ENCODE data around the gene UGGT1. TPM values are rescaled to one million over a fixed set of nuclear protein-coding genes. Genes with fewer than 3 reads are reported as not detected.
"Not testable (repeated sequence)": the region's sequence is repeated elsewhere in the genome, so short reads cannot be mapped to it uniquely, and the experiment has no call there.

The UGGT1 gene
- total RNA-seq, 2 experiments from 2014 or later, result 49.8 to 50.1 TPM

- no peak for DNase-seq
- Mint-ChIP-seq H3K27me3 (no peaks in the 10 kb centered on the region), H3K4me3 (no peak overlapping the region), H3K27ac (no peak overlapping the region), H3K4me1 (no peaks in the 10 kb centered on the region), H3K36me3 (peaks cover 28% of the 10 kb centered on the region), H3K9me3 (no peaks in the 10 kb centered on the region)
Measured at GRCh38 chr2:128156812-128157211, 65.8 kb downstream of the UGGT1 start.

DNA sequence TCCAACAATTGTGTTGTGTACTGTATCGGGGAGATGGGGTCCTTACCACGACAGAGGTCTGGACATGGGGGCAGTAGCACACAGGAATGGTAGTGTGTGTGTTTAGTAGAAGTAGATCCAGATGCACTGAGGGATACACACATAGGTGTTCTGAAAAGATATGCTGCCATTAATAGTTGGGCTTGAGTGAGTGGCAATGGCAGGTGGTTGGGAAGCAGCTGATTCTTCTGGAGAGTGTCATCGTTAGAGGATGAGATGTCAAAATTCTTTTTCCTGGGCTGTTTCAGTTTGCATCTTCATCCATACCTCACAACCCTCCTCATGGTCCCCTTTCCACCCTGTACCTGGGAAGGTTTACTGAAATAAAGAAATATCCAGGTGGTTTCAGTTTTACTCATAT is 66.6 kb downstream of the UGGT1 start:
- Mint-ChIP-seq H3K4me1 (no peaks in the 10 kb centered on the region), H3K27me3 (no peaks in the 10 kb centered on the region)
- DNase-seq, result no peak

GRCh38 chr2:128158176-128158575 is 67.2 kb downstream of the UGGT1 start:
- Mint-ChIP-seq H3K36me3 (peaks cover 25% of the 10 kb centered on the region), H3K9me3 (no peaks in the 10 kb centered on the region), H3K27ac (no peak overlapping the region), H3K4me3 (no peak overlapping the region), H3K4me1 (no peaks in the 10 kb centered on the region), H3K27me3 (no peaks in the 10 kb centered on the region)
- no peak for DNase-seq

More for the DNA sequence above, 66.6 kb downstream of the UGGT1 start:
- no peak overlapping the region for H3K4me3 Mint-ChIP-seq
- H3K9me3 Mint-ChIP-seq, result no peaks in the 10 kb centered on the region
- no peak overlapping the region for H3K27ac Mint-ChIP-seq
- H3K36me3 Mint-ChIP-seq, result peaks cover 24% of the 10 kb centered on the region

DNA sequence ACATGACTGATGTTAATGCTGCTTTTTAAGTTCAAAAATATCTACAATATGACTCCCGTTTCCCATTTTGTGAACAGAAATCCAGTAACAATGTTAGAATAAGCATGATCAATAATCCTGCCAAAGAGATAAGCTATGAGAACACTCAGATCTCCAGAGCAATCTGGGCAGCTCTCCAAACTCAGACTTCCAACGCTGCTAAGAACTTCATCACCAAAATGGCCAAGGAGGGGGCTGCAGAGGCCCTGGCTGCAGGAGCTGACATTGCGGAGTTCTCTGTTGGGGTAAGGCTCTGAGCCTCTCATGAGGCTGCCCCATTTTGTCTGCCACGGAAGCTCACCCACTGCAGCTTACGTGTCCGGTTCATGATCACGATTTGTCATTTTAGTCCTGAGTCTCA is 68.4 kb downstream of the UGGT1 start:
- no peaks in the 10 kb centered on the region for H3K9me3 Mint-ChIP-seq
- H3K36me3 Mint-ChIP-seq, result peaks cover 25% of the 10 kb centered on the region
- H3K4me1 Mint-ChIP-seq, result no peaks in the 10 kb centered on the region

GRCh38 chr2:128160616-128161275 is 69.7 kb downstream of the UGGT1 start:
- no peak for DNase-seq
- no peaks in the 10 kb centered on the region for H3K4me1 Mint-ChIP-seq
- H3K4me3 Mint-ChIP-seq, result no peak overlapping the region
- no peaks in the 10 kb centered on the region for H3K27me3 Mint-ChIP-seq
- H3K9me3 Mint-ChIP-seq, result no peaks in the 10 kb centered on the region
- H3K27ac Mint-ChIP-seq, result no peak overlapping the region
- peaks cover 25% of the 10 kb centered on the region for H3K36me3 Mint-ChIP-seq

More for the DNA sequence above, 68.4 kb downstream of the UGGT1 start:
- Mint-ChIP-seq H3K4me3 (no peak overlapping the region), H3K27me3 (no peaks in the 10 kb centered on the region), H3K27ac (no peak overlapping the region)
- DNase-seq, result no peak

DNA sequence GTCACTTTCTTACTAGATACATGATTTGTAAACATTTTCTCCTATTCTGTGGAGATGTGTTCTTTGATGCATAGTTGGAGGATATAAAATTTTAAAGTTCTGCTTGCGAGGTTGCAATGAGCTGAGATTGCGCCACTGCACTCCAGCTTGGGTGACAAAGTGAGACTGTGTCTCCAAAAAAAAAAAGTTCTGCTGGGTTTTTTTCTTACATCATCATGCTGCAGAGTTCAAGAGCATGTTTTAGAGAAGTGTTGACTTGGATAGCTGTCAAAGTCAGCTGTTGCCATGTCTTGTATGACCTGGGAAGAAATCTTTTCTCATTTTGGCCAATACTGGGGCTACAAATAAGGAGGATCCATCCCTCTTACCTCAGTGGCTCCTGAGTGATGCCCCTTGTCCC is 71.3 kb downstream of the UGGT1 start:
- no peaks in the 10 kb centered on the region for H3K9me3 Mint-ChIP-seq
- H3K36me3 Mint-ChIP-seq, result peaks cover 30% of the 10 kb centered on the region
- no peaks in the 10 kb centered on the region for H3K27me3 Mint-ChIP-seq
- no peak for DNase-seq
- H3K4me1 Mint-ChIP-seq, result peaks cover 4% of the 10 kb centered on the region
- no peak overlapping the region for H3K27ac Mint-ChIP-seq
- H3K4me3 Mint-ChIP-seq, result no peak overlapping the region

DNA sequence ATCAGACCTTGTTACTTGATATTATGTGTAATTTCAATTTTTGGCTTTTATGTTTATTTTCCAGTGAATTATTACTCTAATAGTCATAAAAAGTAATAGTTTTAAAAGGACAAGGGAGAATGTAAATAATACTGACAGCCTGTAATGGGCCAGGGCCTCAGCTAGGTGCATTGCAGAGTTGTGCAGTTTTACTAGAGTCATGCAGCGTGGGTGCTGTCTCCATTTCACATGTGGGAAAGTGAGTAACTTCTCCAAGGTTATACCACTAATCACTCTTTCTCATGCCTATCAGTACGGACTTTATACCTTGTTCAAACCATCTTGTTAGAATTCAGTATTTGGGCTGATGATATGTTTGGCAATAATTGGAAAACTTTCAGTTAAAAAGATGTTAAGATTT is 73.3 kb downstream of the UGGT1 start:
- no peaks in the 10 kb centered on the region for H3K9me3 Mint-ChIP-seq
- H3K27ac Mint-ChIP-seq, result no peak overlapping the region
- H3K4me3 Mint-ChIP-seq, result no peak overlapping the region
- no peaks in the 10 kb centered on the region for H3K27me3 Mint-ChIP-seq
- no peak for DNase-seq
- H3K4me1 Mint-ChIP-seq, result peaks cover 17% of the 10 kb centered on the region
- H3K36me3 Mint-ChIP-seq, result peaks cover 33% of the 10 kb centered on the region

DNA sequence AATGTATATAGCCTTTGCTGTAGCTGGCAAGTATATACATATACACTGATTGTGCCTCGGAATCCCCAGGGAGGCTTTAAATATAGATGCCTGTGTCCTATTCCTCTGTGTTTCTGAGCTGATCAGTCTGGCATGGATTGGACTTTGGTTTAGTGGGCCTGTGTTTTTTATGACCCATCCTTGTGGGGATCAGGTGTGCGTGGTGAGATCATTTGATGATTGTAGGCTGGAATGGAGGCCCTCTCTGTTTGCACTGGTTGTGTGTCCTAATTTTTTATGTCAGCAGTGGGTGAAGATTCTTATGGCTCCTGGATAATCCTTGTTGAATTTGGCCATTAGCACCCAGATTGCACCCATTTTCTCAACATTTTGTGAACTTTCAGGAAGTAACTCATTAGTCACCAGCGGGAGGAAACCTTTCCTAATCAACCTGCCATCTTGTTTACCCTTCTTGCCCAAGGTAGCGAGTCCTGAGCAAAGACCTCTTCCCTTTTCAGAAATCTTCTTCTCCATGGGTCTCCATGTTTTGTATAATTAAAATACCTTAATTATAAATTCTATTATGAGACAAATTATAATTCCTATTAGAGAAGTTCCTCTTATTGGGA is 75.8 kb downstream of the UGGT1 start:
- peaks cover 17% of the 10 kb centered on the region for H3K4me1 Mint-ChIP-seq
- no peak for DNase-seq
- no peak overlapping the region for H3K4me3 Mint-ChIP-seq
- no peak overlapping the region for H3K27ac Mint-ChIP-seq
- no peaks in the 10 kb centered on the region for H3K9me3 Mint-ChIP-seq
- no peaks in the 10 kb centered on the region for H3K27me3 Mint-ChIP-seq
- peaks cover 27% of the 10 kb centered on the region for H3K36me3 Mint-ChIP-seq

GRCh38 chr2:128169094-128169493 is 78.1 kb downstream of the UGGT1 start:
- H3K36me3 Mint-ChIP-seq, result peaks cover 33% of the 10 kb centered on the region
- no peak for DNase-seq
- no peaks in the 10 kb centered on the region for H3K27me3 Mint-ChIP-seq
- H3K4me3 Mint-ChIP-seq, result no peak overlapping the region
- no peaks in the 10 kb centered on the region for H3K9me3 Mint-ChIP-seq
- no peak overlapping the region for H3K27ac Mint-ChIP-seq
- H3K4me1 Mint-ChIP-seq, result peaks cover 17% of the 10 kb centered on the region

GRCh38 chr2:128169497-128169896 is 78.5 kb downstream of the UGGT1 start:
- no peak overlapping the region for H3K4me3 Mint-ChIP-seq
- no peaks in the 10 kb centered on the region for H3K27me3 Mint-ChIP-seq
- peaks cover 33% of the 10 kb centered on the region for H3K36me3 Mint-ChIP-seq
- no peak overlapping the region for H3K27ac Mint-ChIP-seq
- peaks cover 17% of the 10 kb centered on the region for H3K4me1 Mint-ChIP-seq
- H3K9me3 Mint-ChIP-seq, result no peaks in the 10 kb centered on the region
- no peak for DNase-seq

DNA sequence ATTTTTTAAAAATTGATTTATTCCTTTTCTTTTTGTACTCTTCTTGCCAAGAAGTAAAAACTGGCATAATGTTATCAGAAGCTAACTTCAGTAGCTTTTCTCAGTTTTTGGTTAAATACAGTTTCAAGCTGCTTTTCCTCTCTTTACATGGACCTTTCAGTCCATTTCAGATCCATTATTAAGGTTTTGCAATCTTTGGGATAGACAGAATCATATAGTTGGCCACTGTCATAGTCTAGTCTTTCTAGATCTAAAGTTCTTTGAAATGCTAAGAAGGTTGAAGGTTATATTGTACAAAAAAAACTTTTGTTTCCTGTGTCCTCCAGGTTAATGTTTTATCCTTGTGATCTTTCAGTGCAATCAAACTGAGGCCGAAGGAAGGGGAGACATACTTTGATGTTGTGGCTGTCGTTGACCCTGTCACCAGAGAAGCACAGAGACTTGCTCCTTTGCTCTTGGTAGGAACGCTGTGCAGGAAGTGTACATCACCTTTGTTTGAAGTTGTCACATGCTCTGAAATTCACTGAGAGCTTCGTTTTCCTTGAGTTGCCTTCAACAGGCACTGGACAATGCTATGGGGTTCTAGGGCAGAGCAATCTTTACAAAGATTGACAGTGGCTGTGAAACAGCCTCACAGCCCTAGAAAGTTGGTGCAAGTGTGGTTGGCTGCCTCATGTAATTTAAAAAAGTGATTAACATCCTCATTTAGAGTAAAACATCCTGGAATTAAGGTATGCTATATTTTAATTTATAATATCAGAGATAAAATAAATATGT is 79.1 kb downstream of the UGGT1 start:
- no peak for DNase-seq
- no peak overlapping the region for H3K27ac Mint-ChIP-seq
- peaks cover 17% of the 10 kb centered on the region for H3K4me1 Mint-ChIP-seq
- H3K27me3 Mint-ChIP-seq, result no peaks in the 10 kb centered on the region
- peaks cover 33% of the 10 kb centered on the region for H3K36me3 Mint-ChIP-seq
- H3K9me3 Mint-ChIP-seq, result no peaks in the 10 kb centered on the region
- no peak overlapping the region for H3K4me3 Mint-ChIP-seq

GRCh38 chr2:128170776-128171175 is 79.8 kb downstream of the UGGT1 start:
- Mint-ChIP-seq H3K36me3 (peaks cover 33% of the 10 kb centered on the region), H3K4me3 (no peak overlapping the region), H3K9me3 (no peaks in the 10 kb centered on the region), H3K4me1 (peaks cover 17% of the 10 kb centered on the region), H3K27me3 (no peaks in the 10 kb centered on the region), H3K27ac (no peak overlapping the region)
- DNase-seq, result no peak

DNA sequence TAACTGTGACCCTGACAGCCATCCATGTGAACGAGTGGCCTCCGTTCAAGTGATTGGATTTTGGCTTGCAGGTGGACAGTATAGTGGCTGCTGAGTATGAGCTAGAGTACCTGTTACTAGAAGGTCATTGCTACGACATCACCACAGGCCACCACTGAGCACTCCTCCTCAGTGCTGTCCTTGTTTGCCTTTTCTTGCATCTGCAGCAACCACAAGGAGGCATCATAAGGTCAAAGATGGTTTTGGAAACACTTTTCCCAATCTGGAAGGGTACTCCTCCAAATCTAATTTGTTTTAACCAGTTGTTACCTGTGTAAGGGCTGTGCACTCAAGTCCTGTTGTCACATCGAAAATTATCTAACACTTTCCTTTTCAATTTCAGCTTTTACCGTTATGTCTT is 81.2 kb downstream of the UGGT1 start:
- DNase-seq, result no peak
- H3K27me3 Mint-ChIP-seq, result no peaks in the 10 kb centered on the region
- H3K4me1 Mint-ChIP-seq, result peaks cover 13% of the 10 kb centered on the region
- no peaks in the 10 kb centered on the region for H3K9me3 Mint-ChIP-seq
- H3K36me3 Mint-ChIP-seq, result peaks cover 24% of the 10 kb centered on the region
- no peak overlapping the region for H3K27ac Mint-ChIP-seq
- H3K4me3 Mint-ChIP-seq, result no peak overlapping the region

- not testable (repeated sequence) for H3K27ac Mint-ChIP-seq, H3K27me3 Mint-ChIP-seq
Measured at GRCh38 chr2:128174067-128174466, 83.1 kb downstream of the UGGT1 start.

GRCh38 chr2:128177315-128177714 is 86.3 kb downstream of the UGGT1 start:
- Mint-ChIP-seq H3K9me3 (no peaks in the 10 kb centered on the region), H3K4me3 (no peak overlapping the region), H3K27ac (no peak overlapping the region), H3K27me3 (no peaks in the 10 kb centered on the region), H3K36me3 (peaks cover 22% of the 10 kb centered on the region), H3K4me1 (peaks cover 2% of the 10 kb centered on the region)
- no peak for DNase-seq

More at GRCh38 chr2:128174067-128174466, 83.1 kb downstream of the UGGT1 start:
- H3K4me3 Mint-ChIP-seq, H3K9me3 Mint-ChIP-seq, DNase-seq, H3K4me1 Mint-ChIP-seq: not testable (repeated sequence)
- peaks cover 15% of the 10 kb centered on the region for H3K36me3 Mint-ChIP-seq
